WTC11 (cell line): ENCODE data around the gene ST13.

Experiments
- MLX ChIP-seq: sonication (generic); formaldehyde crosslinking; IDR thresholded peaks from 2 replicates; pipeline ENCODE4 v1.8.1; 2023; ENCODE audit warnings: mild to moderate bottlenecking, missing genetic modification reagents, moderate library complexity
- NR1H2 ChIP-seq: sonication (generic); formaldehyde crosslinking; IDR thresholded peaks from 2 replicates; pipeline ENCODE4 v1.9.0; 2021; ENCODE audit warnings: mild to moderate bottlenecking, moderate library complexity, missing genetic modification reagents
- SP1 ChIP-seq: sonication (generic); formaldehyde crosslinking; conservative IDR thresholded peaks from 2 replicates; pipeline ENCODE4 v1.8.1; 2022; ENCODE audit warnings: missing genetic modification reagents
- ZBTB21 ChIP-seq: sonication (generic); formaldehyde crosslinking; IDR thresholded peaks from 2 replicates; pipeline ENCODE4 v1.8.1; 2023; ENCODE audit warnings: mild to moderate bottlenecking, missing genetic modification reagents, borderline replicate concordance
- ZNF121 ChIP-seq: sonication (generic); formaldehyde crosslinking; IDR thresholded peaks from 2 replicates; pipeline ENCODE4 v1.8.0; 2023; ENCODE audit warnings: missing genetic modification reagents
- TF ChIP-seq, protein P1 (sequence below): fragments of 200-600 bp; IDR thresholded peaks from 2 replicates; pipeline ENCODE4 v1.8.0; 2022; ENCODE audit warnings: antibody characterized with exemption
- TF ChIP-seq, protein P2 (sequence below): sonication (generic); formaldehyde crosslinking; IDR thresholded peaks from 2 replicates; pipeline ENCODE4 v1.8.0; 2022; ENCODE audit warnings: mild to moderate bottlenecking, missing genetic modification reagents

- TF ChIP-seq, protein P1, sequence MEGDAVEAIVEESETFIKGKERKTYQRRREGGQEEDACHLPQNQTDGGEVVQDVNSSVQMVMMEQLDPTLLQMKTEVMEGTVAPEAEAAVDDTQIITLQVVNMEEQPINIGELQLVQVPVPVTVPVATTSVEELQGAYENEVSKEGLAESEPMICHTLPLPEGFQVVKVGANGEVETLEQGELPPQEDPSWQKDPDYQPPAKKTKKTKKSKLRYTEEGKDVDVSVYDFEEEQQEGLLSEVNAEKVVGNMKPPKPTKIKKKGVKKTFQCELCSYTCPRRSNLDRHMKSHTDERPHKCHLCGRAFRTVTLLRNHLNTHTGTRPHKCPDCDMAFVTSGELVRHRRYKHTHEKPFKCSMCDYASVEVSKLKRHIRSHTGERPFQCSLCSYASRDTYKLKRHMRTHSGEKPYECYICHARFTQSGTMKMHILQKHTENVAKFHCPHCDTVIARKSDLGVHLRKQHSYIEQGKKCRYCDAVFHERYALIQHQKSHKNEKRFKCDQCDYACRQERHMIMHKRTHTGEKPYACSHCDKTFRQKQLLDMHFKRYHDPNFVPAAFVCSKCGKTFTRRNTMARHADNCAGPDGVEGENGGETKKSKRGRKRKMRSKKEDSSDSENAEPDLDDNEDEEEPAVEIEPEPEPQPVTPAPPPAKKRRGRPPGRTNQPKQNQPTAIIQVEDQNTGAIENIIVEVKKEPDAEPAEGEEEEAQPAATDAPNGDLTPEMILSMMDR = no peak
- TF ChIP-seq MLX (no peak), NR1H2 (no peak), ZNF121 (CRISPR knock-in tag) (peak; percentile 84), SP1 (CRISPR knock-in tag) (no peak), ZBTB21 (CRISPR knock-in tag) (no peak)
- TF ChIP-seq, protein P2, sequence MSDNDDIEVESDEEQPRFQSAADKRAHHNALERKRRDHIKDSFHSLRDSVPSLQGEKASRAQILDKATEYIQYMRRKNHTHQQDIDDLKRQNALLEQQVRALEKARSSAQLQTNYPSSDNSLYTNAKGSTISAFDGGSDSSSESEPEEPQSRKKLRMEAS (CRISPR knock-in tag) = no peak
These were observed 1.1 kb downstream of the ST13 start for GRCh38 chr22:40855071-40855978.
